Liver (tissue), 9 donors: Measurements from ENCODE around the gene TTC7B. TPM values are rescaled to one million over a fixed set of nuclear protein-coding genes. Genes with fewer than 3 reads are reported as not detected.

Source experiments
- DNase-seq: peaks from one replicate; pipeline ENCODE4 v3.0.0-alpha.2; 2017; ENCODE audit warnings: low spot score
- H3K27ac ChIP-seq, 2 donors: one replicate each; pipeline ENCODE4 v1.7.0; 2013; ENCODE audit warnings: inconsistent platforms in 2 of 2, low read length in 2 of 2, control low read depth in 1 of 2, low read depth in 1 of 2, mild to moderate bottlenecking in 1 of 2
- H3K27me3 ChIP-seq, 4 donors: one replicate each; pipeline versions ENCODE4 v1.6.1 to v1.7.0; 2013; ENCODE audit warnings: low read length in 3 of 4, inconsistent platforms in 1 of 4, mild to moderate bottlenecking in 1 of 4, moderate library complexity in 1 of 4; ENCODE audit not compliant: control insufficient read depth in 4 of 4, insufficient read depth in 4 of 4
- H3K36me3 ChIP-seq, 4 donors: one replicate each; pipeline versions ENCODE4 v1.6.1 to v1.7.0; 2013; ENCODE audit warnings: low read length in 3 of 4, mild to moderate bottlenecking in 3 of 4, low read depth in 1 of 4, moderate library complexity in 1 of 4; ENCODE audit not compliant: control insufficient read depth in 4 of 4, insufficient read depth in 3 of 4
- H3K4me1 ChIP-seq, 4 donors: one replicate each; pipeline versions ENCODE4 v1.6.1 to v1.7.0; 2013; ENCODE audit warnings: low read length in 3 of 4, mild to moderate bottlenecking in 3 of 4, moderate library complexity in 1 of 4; ENCODE audit not compliant: control insufficient read depth in 4 of 4, insufficient read depth in 4 of 4
- H3K4me3 ChIP-seq, 3 donors: one replicate each; pipeline versions ENCODE4 v1.6.1 to v1.7.0; 2013; ENCODE audit warnings: low read length in 3 of 3, control low read depth in 1 of 3, low read depth in 1 of 3, mild to moderate bottlenecking in 1 of 3
- H3K9ac ChIP-seq, 2 donors: one replicate each; pipeline ENCODE4 v1.7.0; 2013; ENCODE audit warnings: low read length in 2 of 2, mild to moderate bottlenecking in 2 of 2, moderate library complexity in 2 of 2, control low read depth in 1 of 2, low read depth in 1 of 2
- H3K9me3 ChIP-seq, 4 donors: one replicate each; pipeline versions ENCODE4 v1.6.1 to v1.7.0; 2013; ENCODE audit warnings: low read length in 3 of 4; ENCODE audit not compliant: control insufficient read depth in 4 of 4
- CTCF ChIP-seq: fragments of 150-350 bp; IDR thresholded peaks from 2 replicates; pipeline ENCODE4 v1.5.1; 2017; ENCODE audit warnings: improper control_type of control experiment, low read depth, low read length; ENCODE audit not compliant: missing input control
- FOXA2 ChIP-seq: IDR thresholded peaks from 2 replicates; pipeline ENCODE4 v1.6.1; 2016; ENCODE audit warnings: antibody characterized with exemption
- HNF4G ChIP-seq: IDR thresholded peaks from 2 replicates; pipeline ENCODE4 v1.6.1; 2016; ENCODE audit warnings: antibody characterized with exemption
- RAD21 ChIP-seq, 2 donors: IDR thresholded peaks; 2 replicates each; pipeline ENCODE4 v1.6.1; 2016; ENCODE audit warnings: antibody characterized with exemption in 2 of 2, mild to moderate bottlenecking in 2 of 2
- RXRA ChIP-seq, 2 donors: IDR thresholded peaks; 2 replicates each; pipeline ENCODE4 v1.6.1; 2017 to 2018; ENCODE audit warnings: antibody characterized with exemption in 2 of 2, mild to moderate bottlenecking in 1 of 2
- SP1 ChIP-seq: IDR thresholded peaks from 2 replicates; pipeline ENCODE4 v1.6.1; 2018; ENCODE audit warnings: antibody characterized with exemption, mild to moderate bottlenecking
- YY1 ChIP-seq: IDR thresholded peaks from 2 replicates; pipeline ENCODE4 v1.6.1; 2016; ENCODE audit warnings: antibody characterized with exemption, mild to moderate bottlenecking
- ZBTB33 ChIP-seq: IDR thresholded peaks from 2 replicates; pipeline ENCODE4 v1.6.1; 2016; ENCODE audit warnings: antibody characterized with exemption
- WGBS: extraction: QIAGEN DNeasy Blood & Tissue Kit; methylation state at CpG from one replicate; pipeline ENCODE4 v1.1.7; 2013; 5-methylcytosine and 5-hydroxymethylcytosine counted together
- polyA plus RNA-seq, 2 donors: library from polyadenylated mRNA; stranded (reverse) in 1 of 2; unstranded in 1 of 2; fragments of 200-250 nt in 1 of 2; fragments of >200 nt in 1 of 2; fragmentation: Nextera tagmentation in 1 of 2; extraction: Ambion mirVana in 1 of 2; gene quantifications; one replicate each; pipeline versions ENCODE4 v1.2.1 to v1.2.3, GENCODE V29; 2013 to 2015
- total RNA-seq, 2 donors: library from RNA; depleted of rRNA; stranded (reverse); fragments of >200 nt; gene quantifications; one replicate each; pipeline ENCODE4 v1.2.3, GENCODE V29; 2014
- donor health status: healthy.
- donor health status: healthy.
- donor health status: healthy.
- donor health status: healthy.
- donor health status: healthy.

The TTC7B gene
- total and polyA plus RNA-seq, 4 donors: 9.1 to 31.0 (median 12.5) TPM

- Histone ChIP-seq H3K36me3 (peaks cover 0 to 1% (median 0%) of the 10 kb centered on the region in 4 donors), H3K9me3 (no peaks in the 10 kb centered on the region), H3K4me1 (peaks cover 0 to 12% (median 6%) of the 10 kb centered on the region in 4 donors), H3K27me3 (no peaks in the 10 kb centered on the region), H3K9ac (peak overlapping the region; percentile 83 to 92), H3K4me3 (peak overlapping the region in 1 of 3 donors; percentile 48), H3K27ac (peak overlapping the region; percentile 2 to 76)
- peak; percentile 42 for DNase-seq
- TF ChIP-seq YY1: no peak
- TF ChIP-seq RAD21 (IDR thresholded peaks at IDR 0.05): no peak
- TF ChIP-seq SP1: no peak
- TF ChIP-seq HNF4G: no peak
- 70% methylated on average over 13 of the region's 13 CpGs for WGBS
Observed at GRCh38 chr14:90758959-90759358, 57.3 kb downstream of the TTC7B start.

GRCh38 chr14:90758028-90758889, 58.0 kb downstream of the TTC7B start:
- Histone ChIP-seq H3K4me1 (peaks cover 0 to 12% (median 6%) of the 10 kb centered on the region in 4 donors), H3K27me3 (no peaks in the 10 kb centered on the region), H3K9ac (peak overlapping the region; percentile 83 to 92), H3K9me3 (no peaks in the 10 kb centered on the region), H3K4me3 (peak overlapping the region; percentile 48 to 72 (median 67)), H3K27ac (peak overlapping the region; percentile 76 to 82), H3K36me3 (peaks cover 0 to 1% (median 0%) of the 10 kb centered on the region in 4 donors)
- DNase-seq: peak; percentile 95
- WGBS: 4% methylated on average over 71 of the region's 71 CpGs
- TF ChIP-seq SP1 (peak; percentile 17), RXRA (IDR thresholded peaks at IDR 0.05) (no peak), CTCF (peak; percentile 87), RAD21 (IDR thresholded peaks at IDR 0.05) (peak; percentile 70 to 75), ZBTB33 (no peak)

GRCh38 chr14:90757452-90757851, 58.8 kb downstream of the TTC7B start:
- DNase-seq: no peak
- WGBS: 86% methylated on average over 3 of the region's 3 CpGs
- H3K27me3 ChIP-seq: no peaks in the 10 kb centered on the region
- no peaks in the 10 kb centered on the region for H3K9me3 ChIP-seq
- H3K27ac ChIP-seq: no peak overlapping the region
- peaks cover 0 to 12% (median 6%) of the 10 kb centered on the region in 4 donors for H3K4me1 ChIP-seq
- H3K4me3 ChIP-seq: no peak overlapping the region
- H3K9ac ChIP-seq: no peak overlapping the region
- TF ChIP-seq FOXA2: no peak
- peaks cover 0 to 1% (median 0%) of the 10 kb centered on the region in 4 donors for H3K36me3 ChIP-seq
